Body of pancreas (tissue), 4 donors: Measurements from ENCODE around the gene LAMTOR4.

Experiments
- CTCF ChIP-seq, 7 experiments: fragments of 450-650 bp in 4 of 7; fragments of 200-600 bp in 3 of 7; sonication (generic) in 3 of 7; IDR thresholded peaks; one replicate each; pipeline ENCODE4 v1.5.1; 2016 to 2019; ENCODE audit warnings: antibody characterized with exemption in 7 of 7
- POLR2A ChIP-seq, 3 donors: fragments of 450-650 bp; IDR thresholded peaks; one replicate each; pipeline ENCODE4 v1.6.1; 2016; ENCODE audit warnings: antibody characterized with exemption in 3 of 3, mild to moderate bottlenecking in 2 of 3

DNA sequence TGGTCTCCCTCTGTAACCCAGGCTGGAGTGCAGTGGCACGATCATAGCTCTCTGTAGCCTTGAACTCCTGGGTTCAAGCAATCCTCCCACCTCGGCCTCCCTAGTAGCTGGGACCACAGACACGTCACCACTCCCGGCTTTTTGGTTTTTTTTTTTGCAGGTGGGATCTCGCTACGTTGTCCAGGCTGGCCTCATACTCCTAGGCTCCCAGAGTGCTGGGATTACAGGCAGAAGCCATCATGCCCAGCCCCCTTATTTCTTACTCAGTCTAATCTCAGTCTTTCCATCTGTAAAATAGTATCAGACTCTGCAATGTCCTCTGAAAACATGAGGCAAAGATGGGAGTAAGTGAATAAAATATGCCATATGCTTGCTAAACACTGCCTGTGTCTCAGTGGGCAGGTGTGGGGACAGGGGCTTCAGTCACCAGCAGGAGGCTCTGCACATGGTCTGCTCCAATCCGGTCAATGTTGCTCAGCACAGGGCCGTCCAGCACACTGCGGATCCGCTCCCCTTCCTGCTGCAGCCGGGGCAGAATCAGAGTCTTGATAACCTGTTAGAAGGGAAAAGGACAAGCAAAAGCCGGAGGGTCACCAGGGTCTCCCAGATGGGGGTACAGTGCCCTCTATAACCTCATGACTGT lies 39.1 kb upstream of the LAMTOR4 start:
- TF ChIP-seq CTCF (IDR thresholded peaks at IDR 0.05), result no peak
- TF ChIP-seq POLR2A (IDR thresholded peaks at IDR 0.05), result no peak
